ENCODE data around the gene ACOT11. TPM values are rescaled to one million over a fixed set of nuclear protein-coding genes. Genes with fewer than 3 reads are reported as not detected.
"Not testable (repeated sequence)": the region's sequence is repeated elsewhere in the genome, so short reads cannot be mapped to it uniquely, and the experiment has no call there.

The ACOT11 gene
- total RNA-seq, 1 experiment from 2014 or later, result 25.7 TPM

- ChIA-PET CTCF (no interaction called here), POLR2A (ENCODE audit: unreplicated experiment) (no interaction called here)
- intact Hi-C loops (cut with micrococcal nuclease; ENCODE audit: unreplicated experiment), result no loop called here
- no peaks in the 10 kb centered on the region for H3K36me3 ChIP-seq (ENCODE audit: low read depth)
- H4K20me1 ChIP-seq (ENCODE audit: insufficient read depth), result no peaks in the 10 kb centered on the region
- no peaks in the 10 kb centered on the region for H3K79me2 ChIP-seq (ENCODE audit: low read depth)
- BruUV-seq (replicated peaks), result no TSS peak
- no peak for DNase-seq
- no peak overlapping the region for H2AFZ ChIP-seq
- H3K4me1 ChIP-seq (replicated peaks; ENCODE audit: insufficient read depth), result no peaks in the 10 kb centered on the region
- no peak overlapping the region for H3K4me2 ChIP-seq
- H3K4me3 ChIP-seq, result no peak overlapping the region
- TF ChIP-seq, protein P1, sequence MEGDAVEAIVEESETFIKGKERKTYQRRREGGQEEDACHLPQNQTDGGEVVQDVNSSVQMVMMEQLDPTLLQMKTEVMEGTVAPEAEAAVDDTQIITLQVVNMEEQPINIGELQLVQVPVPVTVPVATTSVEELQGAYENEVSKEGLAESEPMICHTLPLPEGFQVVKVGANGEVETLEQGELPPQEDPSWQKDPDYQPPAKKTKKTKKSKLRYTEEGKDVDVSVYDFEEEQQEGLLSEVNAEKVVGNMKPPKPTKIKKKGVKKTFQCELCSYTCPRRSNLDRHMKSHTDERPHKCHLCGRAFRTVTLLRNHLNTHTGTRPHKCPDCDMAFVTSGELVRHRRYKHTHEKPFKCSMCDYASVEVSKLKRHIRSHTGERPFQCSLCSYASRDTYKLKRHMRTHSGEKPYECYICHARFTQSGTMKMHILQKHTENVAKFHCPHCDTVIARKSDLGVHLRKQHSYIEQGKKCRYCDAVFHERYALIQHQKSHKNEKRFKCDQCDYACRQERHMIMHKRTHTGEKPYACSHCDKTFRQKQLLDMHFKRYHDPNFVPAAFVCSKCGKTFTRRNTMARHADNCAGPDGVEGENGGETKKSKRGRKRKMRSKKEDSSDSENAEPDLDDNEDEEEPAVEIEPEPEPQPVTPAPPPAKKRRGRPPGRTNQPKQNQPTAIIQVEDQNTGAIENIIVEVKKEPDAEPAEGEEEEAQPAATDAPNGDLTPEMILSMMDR (conservative IDR thresholded peaks at IDR 0.05), result no peak
- TF ChIP-seq EZH2 (IDR thresholded peaks at IDR 0.05; ENCODE audit: low read depth), result no peak
- no peaks in the 10 kb centered on the region for H3K9me2 ChIP-seq (ENCODE audit: insufficient read depth)
- no peak overlapping the region for H3K27ac ChIP-seq
- no peaks in the 10 kb centered on the region for H3F3A ChIP-seq (ENCODE audit: insufficient read depth, low read depth)
- no peaks in the 10 kb centered on the region for H3K9me3 ChIP-seq (ENCODE audit: insufficient read depth, low read depth)
- peaks cover 44% of the 10 kb centered on the region for H3K27me3 ChIP-seq (ENCODE audit: insufficient read depth, low read depth)
Observed at GRCh38 chr1:54627196-54627595, 79.2 kb downstream of the ACOT11 start.

DNA sequence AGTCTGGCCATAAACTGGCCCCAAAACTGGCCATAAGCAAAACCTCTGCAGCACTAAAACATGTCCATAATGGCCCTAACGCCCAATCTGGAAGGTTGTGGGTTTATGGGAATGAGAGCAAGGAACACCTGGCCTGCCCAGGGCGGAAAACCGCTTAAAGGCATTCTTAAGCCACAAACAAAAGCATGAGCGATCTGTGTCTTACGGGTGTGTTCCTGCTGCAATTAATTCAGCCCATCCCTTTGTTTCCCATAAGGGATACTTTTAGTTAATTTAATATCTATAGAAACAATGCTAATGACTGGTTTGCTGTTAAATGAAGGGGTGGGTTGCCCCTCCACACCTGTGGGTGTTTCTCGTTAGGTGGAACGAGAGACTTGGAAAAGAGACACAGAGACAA lies 87.8 kb downstream of the ACOT11 start:
- H3K27ac ChIP-seq; H3K4me1 ChIP-seq (replicated peaks; ENCODE audit: insufficient read depth); H4K20me1 ChIP-seq (ENCODE audit: insufficient read depth); CTCF ChIA-PET; H3F3A ChIP-seq (ENCODE audit: insufficient read depth, low read depth); H2AFZ ChIP-seq; intact Hi-C loops (cut with micrococcal nuclease; ENCODE audit: unreplicated experiment); BruUV-seq (replicated peaks); H3K4me3 ChIP-seq; POLR2A ChIA-PET (ENCODE audit: unreplicated experiment); H3K9me3 ChIP-seq (ENCODE audit: insufficient read depth, low read depth); H3K36me3 ChIP-seq (ENCODE audit: low read depth); DNase-seq; H3K79me2 ChIP-seq (ENCODE audit: low read depth); H3K9me2 ChIP-seq (ENCODE audit: insufficient read depth); H3K4me2 ChIP-seq: not testable (repeated sequence)
- H3K27me3 ChIP-seq (ENCODE audit: insufficient read depth, low read depth), result peaks cover 66% of the 10 kb centered on the region

DNA sequence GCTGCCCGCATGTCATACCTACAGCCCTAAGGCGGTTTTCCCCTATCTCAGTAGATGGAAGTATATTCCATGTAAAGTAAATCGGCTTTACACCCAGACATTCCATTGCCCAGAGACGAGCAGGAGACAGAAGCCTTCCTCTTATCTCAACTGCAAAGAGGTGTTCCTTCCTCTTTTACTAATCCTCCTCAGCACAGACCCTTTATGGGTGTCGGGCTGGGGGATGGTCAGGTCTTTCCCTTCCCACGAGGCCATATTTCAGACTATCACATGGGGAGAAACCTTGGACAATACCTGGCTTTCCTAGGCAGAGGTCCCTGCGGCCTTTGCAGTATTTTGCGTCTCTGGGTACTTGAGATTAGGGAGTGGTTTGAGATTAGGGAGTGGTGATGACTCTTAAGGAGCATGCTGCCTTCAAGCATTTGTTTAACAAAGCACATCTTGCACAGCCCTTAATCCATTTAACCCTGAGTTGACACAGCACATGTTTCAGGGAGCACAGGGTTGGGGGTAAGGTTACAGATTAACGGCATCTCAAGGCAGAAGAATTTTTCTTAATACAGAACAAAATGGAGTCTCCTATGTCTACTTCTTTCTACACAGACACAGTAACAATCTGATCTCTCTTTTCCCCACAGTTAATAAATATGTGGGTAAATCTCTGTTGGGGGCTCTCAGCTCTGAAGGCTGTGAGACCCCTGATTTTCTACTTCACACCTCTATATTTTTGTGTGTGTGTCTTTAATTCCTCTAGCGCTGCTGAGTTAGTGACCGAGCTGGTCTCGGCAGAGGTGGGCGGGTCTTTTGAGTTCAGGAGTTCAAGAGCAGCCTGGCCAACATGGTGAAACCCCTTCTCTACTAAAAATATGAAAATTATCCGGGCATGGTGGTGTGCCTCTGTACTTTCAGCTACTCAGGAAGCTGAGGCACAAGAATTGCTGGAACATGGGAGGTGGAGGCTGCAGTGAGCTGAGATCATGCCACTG lies 88.7 kb downstream of the ACOT11 start:
- intact Hi-C loops (cut with micrococcal nuclease; ENCODE audit: unreplicated experiment); POLR2A ChIA-PET (ENCODE audit: unreplicated experiment); H4K20me1 ChIP-seq (ENCODE audit: insufficient read depth); H3K4me2 ChIP-seq; H3K9me3 ChIP-seq (ENCODE audit: insufficient read depth, low read depth); H3K9me2 ChIP-seq (ENCODE audit: insufficient read depth); BruUV-seq (replicated peaks); H2AFZ ChIP-seq; DNase-seq; H3K4me3 ChIP-seq; CTCF ChIA-PET; H3F3A ChIP-seq (ENCODE audit: insufficient read depth, low read depth); H3K36me3 ChIP-seq (ENCODE audit: low read depth); H3K79me2 ChIP-seq (ENCODE audit: low read depth); H3K4me1 ChIP-seq (replicated peaks; ENCODE audit: insufficient read depth); H3K27ac ChIP-seq: not testable (repeated sequence)
- H3K27me3 ChIP-seq (ENCODE audit: insufficient read depth, low read depth), result peaks cover 58% of the 10 kb centered on the region

DNA sequence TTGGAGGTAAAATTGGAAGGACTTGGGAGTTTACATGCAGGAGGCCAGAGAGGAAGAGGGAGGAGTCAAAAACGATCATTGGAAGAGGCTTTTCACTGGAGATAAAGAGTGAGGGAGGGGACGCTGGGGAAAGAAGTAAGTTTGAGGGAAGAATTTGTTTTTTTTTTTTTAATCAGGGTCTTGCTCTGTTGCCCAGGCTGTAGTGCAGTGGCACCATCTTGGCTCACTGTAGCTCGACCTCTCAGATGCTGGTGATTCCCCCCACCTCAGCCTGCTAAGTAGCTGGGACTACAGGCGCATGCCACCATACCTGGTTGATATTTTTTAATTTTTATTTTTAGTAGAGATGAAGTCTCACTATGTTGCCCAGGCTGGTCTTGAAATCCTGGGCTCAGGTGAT lies 92.3 kb downstream of the ACOT11 start:
- no peak overlapping the region for H3K4me3 ChIP-seq
- H3K9me2 ChIP-seq (ENCODE audit: insufficient read depth), result no peaks in the 10 kb centered on the region
- POLR2A ChIA-PET (ENCODE audit: unreplicated experiment), result no interaction called here
- CTCF ChIA-PET, result no interaction called here
- peaks cover 26% of the 10 kb centered on the region for H3K27me3 ChIP-seq (ENCODE audit: insufficient read depth, low read depth)
- H3F3A ChIP-seq (ENCODE audit: insufficient read depth, low read depth), result no peaks in the 10 kb centered on the region
- H3K36me3 ChIP-seq (ENCODE audit: low read depth), result no peaks in the 10 kb centered on the region
- H3K79me2 ChIP-seq (ENCODE audit: low read depth), result no peaks in the 10 kb centered on the region
- no peaks in the 10 kb centered on the region for H4K20me1 ChIP-seq (ENCODE audit: insufficient read depth)
- H3K9me3 ChIP-seq (ENCODE audit: insufficient read depth, low read depth), result no peaks in the 10 kb centered on the region; the same call in 1 of the 2 replicates
- no peaks in the 10 kb centered on the region for H3K4me1 ChIP-seq (replicated peaks; ENCODE audit: insufficient read depth)
- intact Hi-C loops (cut with micrococcal nuclease; ENCODE audit: unreplicated experiment), result no loop called here
- TF ChIP-seq, protein P1 (conservative IDR thresholded peaks at IDR 0.05), result no peak
- no peak overlapping the region for H3K4me2 ChIP-seq
- no peak overlapping the region for H3K27ac ChIP-seq
- DNase-seq, result no peak
- BruUV-seq (replicated peaks), result no TSS peak
- no peak overlapping the region for H2AFZ ChIP-seq

Data from PC-9 (cell line).